WTC11 (cell line): ENCODE results near the gene LILRB1. TPM values are rescaled to one million over a fixed set of nuclear protein-coding genes. Genes with fewer than 3 reads are reported as not detected.
"Not testable (repeated sequence)": the region's sequence is repeated elsewhere in the genome, so short reads cannot be mapped to it uniquely, and the experiment has no call there.

ENCODE experiments used
- ATAC-seq: fragments of 200-7000 bp; cut with Tn5 transposase; 2 replicates; pipeline ENCODE4 v1.10.0; 2021; ENCODE audit warnings: mild to moderate bottlenecking, moderate library complexity
- CTCF ChIA-PET: fragments of 300-600 bp; sonication (Branson Sonifier 250); formaldehyde crosslinking; loops from one replicate; lab custom pipeline; 2021; ENCODE audit warnings: antibody characterized with exemption; lab: Charles Lee
- POLR2A ChIA-PET: fragments of 350-600 bp; sonication (Branson Sonifier 250); formaldehyde crosslinking; loops from one replicate; lab custom pipeline; 2021; ENCODE audit warnings: antibody characterized with exemption; lab: Charles Lee
- DNase-seq: peaks from one replicate; pipeline ENCODE4 v3.0.0; 2021; ENCODE audit warnings: low spot score
- H3K27ac Mint-ChIP-seq: 2 replicates; pipeline ENCODE4 v1.8.0; 2021; ENCODE audit warnings: mixed read lengths
- H3K27me3 Mint-ChIP-seq: 2 replicates; pipeline ENCODE4 v1.8.0; 2021; ENCODE audit warnings: low read depth, mild to moderate bottlenecking, moderate library complexity, mixed read lengths
- H3K36me3 Mint-ChIP-seq: 2 replicates; pipeline ENCODE4 v1.8.0; 2021; ENCODE audit warnings: mixed read lengths
- H3K4me1 Mint-ChIP-seq: 2 replicates; pipeline ENCODE4 v1.8.0; 2022; ENCODE audit warnings: mixed read lengths
- H3K4me3 Mint-ChIP-seq: 2 replicates; pipeline ENCODE4 v1.8.0; 2021; ENCODE audit warnings: mild to moderate bottlenecking, moderate library complexity, mixed read lengths
- H3K9me3 Mint-ChIP-seq: 2 replicates; pipeline ENCODE4 v1.8.0; 2021; ENCODE audit warnings: mixed read lengths
- HMGXB4 ChIP-seq: sonication (generic); formaldehyde crosslinking; IDR thresholded peaks from 2 replicates; pipeline ENCODE4 v1.8.1; 2023; ENCODE audit warnings: mild to moderate bottlenecking, moderate library complexity, missing genetic modification reagents
- NR1H2 ChIP-seq: sonication (generic); formaldehyde crosslinking; IDR thresholded peaks from 2 replicates; pipeline ENCODE4 v1.9.0; 2021; ENCODE audit warnings: mild to moderate bottlenecking, moderate library complexity, missing genetic modification reagents
- SMAD4 ChIP-seq: sonication (generic); formaldehyde crosslinking; IDR thresholded peaks from 2 replicates; pipeline ENCODE4 v1.8.0; 2022; ENCODE audit warnings: mild to moderate bottlenecking, missing genetic modification reagents
- ZNF281 ChIP-seq: sonication (generic); formaldehyde crosslinking; IDR thresholded peaks from 2 replicates; pipeline ENCODE4 v1.8.0; 2023; ENCODE audit warnings: mild to moderate bottlenecking, missing genetic modification reagents
- ZNF396 ChIP-seq: fragments of 250-450 bp; sonication (Bioruptor Pico); IDR thresholded peaks from 2 replicates; pipeline ENCODE4 v1.8.0; 2021; ENCODE audit warnings: mild to moderate bottlenecking, moderate library complexity, borderline replicate concordance
- ZNF512 ChIP-seq: sonication (generic); formaldehyde crosslinking; IDR thresholded peaks from 2 replicates; pipeline ENCODE4 v1.8.1; 2022; ENCODE audit warnings: missing genetic modification reagents, borderline replicate concordance
- total RNA-seq: library from RNA; stranded (reverse); gene quantifications from 3 replicates; pipeline ENCODE4 v1.2.3, GENCODE V29; 2021
- TF ChIP-seq, protein P1 (sequence below): sonication (generic); formaldehyde crosslinking; IDR thresholded peaks from 2 replicates; pipeline ENCODE4 v1.8.1; 2022; ENCODE audit warnings: mild to moderate bottlenecking, moderate library complexity, missing genetic modification reagents
- TF ChIP-seq, protein P2 (sequence below): fragments of 200-600 bp; IDR thresholded peaks from 2 replicates; pipeline ENCODE4 v1.8.0; 2022; ENCODE audit warnings: antibody characterized with exemption
- TF ChIP-seq, protein P3 (sequence below): fragments of 250-450 bp; sonication (Bioruptor Pico); IDR thresholded peaks from 2 replicates; pipeline ENCODE4 v1.9.0; 2021; ENCODE audit warnings: mild to moderate bottlenecking
- TF ChIP-seq, protein P4 (sequence below): sonication (generic); formaldehyde crosslinking; IDR thresholded peaks from 2 replicates; pipeline ENCODE4 v1.8.1; 2022; ENCODE audit warnings: mild to moderate bottlenecking, missing genetic modification reagents, moderate library complexity, borderline replicate concordance

Gene LILRB1
- total RNA-seq, 1 experiment from 2014 or later = not detected

DNA sequence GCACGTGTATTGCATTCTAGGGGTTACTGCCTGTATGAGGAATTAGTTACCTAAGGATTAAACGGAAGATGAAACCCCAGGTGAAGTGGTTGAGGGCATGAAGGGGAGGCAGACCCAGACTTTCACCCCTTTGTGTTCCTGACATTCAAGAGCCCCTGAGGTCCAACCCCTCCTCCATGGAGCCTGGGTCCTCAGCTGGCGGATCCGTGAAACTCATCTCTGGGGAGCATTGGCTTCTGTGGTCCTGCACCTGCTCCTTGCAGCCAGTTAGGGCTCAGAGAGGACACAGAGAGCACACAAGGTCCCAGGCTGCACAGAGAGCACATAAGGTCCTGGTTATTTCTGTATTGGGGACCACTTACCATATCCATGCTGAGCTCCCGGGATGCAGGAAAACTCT, 43.9 kb upstream of the LILRB1 start (continued):
- TF ChIP-seq, protein P1, sequence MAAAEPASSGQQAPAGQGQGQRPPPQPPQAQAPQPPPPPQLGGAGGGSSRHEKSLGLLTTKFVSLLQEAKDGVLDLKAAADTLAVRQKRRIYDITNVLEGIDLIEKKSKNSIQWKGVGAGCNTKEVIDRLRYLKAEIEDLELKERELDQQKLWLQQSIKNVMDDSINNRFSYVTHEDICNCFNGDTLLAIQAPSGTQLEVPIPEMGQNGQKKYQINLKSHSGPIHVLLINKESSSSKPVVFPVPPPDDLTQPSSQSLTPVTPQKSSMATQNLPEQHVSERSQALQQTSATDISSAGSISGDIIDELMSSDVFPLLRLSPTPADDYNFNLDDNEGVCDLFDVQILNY = no peak

DNA sequence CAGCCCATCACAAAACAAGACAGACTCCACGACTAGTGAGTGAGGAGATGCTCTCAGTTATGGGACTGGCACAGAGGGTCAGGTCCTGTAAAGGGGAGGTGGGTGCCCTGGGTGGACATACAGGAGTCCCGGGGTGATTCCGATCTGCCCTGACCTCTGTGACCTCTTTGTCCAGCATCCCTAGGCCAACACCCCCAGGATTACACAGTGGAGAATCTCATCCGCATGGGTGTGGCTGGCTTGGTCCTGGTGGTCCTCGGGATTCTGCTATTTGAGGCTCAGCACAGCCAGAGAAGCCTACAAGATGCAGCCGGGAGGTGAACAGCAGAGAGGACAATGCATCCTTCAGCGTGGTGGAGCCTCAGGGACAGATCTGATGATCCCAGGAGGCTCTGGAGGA, 43.3 kb upstream of the LILRB1 start:
- peaks cover 93% of the 10 kb centered on the region for H3K9me3 Mint-ChIP-seq
- peaks cover 77% of the 10 kb centered on the region for H3K36me3 Mint-ChIP-seq
- DNase-seq = no peak
- CTCF ChIA-PET = no interaction called here
- H3K27me3 Mint-ChIP-seq = peaks cover 28% of the 10 kb centered on the region
- H3K27ac Mint-ChIP-seq = no peak overlapping the region
- H3K4me3 Mint-ChIP-seq = no peak overlapping the region
- POLR2A ChIA-PET = no interaction called here
- ATAC-seq = no peak
- no peaks in the 10 kb centered on the region for H3K4me1 Mint-ChIP-seq
- TF ChIP-seq HMGXB4 (CRISPR knock-in tag) = no peak
- no peak for TF ChIP-seq ZNF396
- no peak for TF ChIP-seq ZNF512 (CRISPR knock-in tag)
- TF ChIP-seq, protein P2, sequence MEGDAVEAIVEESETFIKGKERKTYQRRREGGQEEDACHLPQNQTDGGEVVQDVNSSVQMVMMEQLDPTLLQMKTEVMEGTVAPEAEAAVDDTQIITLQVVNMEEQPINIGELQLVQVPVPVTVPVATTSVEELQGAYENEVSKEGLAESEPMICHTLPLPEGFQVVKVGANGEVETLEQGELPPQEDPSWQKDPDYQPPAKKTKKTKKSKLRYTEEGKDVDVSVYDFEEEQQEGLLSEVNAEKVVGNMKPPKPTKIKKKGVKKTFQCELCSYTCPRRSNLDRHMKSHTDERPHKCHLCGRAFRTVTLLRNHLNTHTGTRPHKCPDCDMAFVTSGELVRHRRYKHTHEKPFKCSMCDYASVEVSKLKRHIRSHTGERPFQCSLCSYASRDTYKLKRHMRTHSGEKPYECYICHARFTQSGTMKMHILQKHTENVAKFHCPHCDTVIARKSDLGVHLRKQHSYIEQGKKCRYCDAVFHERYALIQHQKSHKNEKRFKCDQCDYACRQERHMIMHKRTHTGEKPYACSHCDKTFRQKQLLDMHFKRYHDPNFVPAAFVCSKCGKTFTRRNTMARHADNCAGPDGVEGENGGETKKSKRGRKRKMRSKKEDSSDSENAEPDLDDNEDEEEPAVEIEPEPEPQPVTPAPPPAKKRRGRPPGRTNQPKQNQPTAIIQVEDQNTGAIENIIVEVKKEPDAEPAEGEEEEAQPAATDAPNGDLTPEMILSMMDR = no peak
- TF ChIP-seq SMAD4 = no peak

DNA sequence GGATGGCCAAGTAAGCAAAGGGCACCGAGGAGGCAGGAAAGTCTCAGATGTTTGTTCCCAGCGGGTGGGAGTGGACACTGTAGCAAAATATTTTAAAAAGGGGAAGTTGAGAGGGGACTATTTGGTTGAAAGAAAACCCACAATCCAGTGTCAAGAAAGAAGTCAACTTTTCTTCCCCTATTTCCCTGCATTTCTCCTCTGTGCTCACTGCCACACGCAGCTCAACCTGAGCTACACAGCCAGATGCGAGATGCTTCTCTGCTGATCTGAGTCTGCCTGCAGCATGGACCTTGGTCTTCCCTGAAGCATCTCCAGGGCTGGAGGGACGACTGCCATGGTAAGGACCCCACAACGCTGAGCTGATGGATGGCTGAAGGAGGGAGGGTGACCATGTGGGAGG, 36.8 kb upstream of the LILRB1 start, which contains the start of gene LILRA1:
TSS of gene LILRA1 (plus strand) at position 188 of the 400 bp plus-strand sequence. CDS start 613 bp downstream, outside the sequence.
- POLR2A ChIA-PET, ATAC-seq, H3K27ac Mint-ChIP-seq, DNase-seq, H3K4me1 Mint-ChIP-seq, CTCF ChIA-PET, H3K4me3 Mint-ChIP-seq: not testable (repeated sequence)
- peaks cover 78% of the 10 kb centered on the region for H3K9me3 Mint-ChIP-seq
- H3K36me3 Mint-ChIP-seq = peaks cover 64% of the 10 kb centered on the region
- peaks cover 13% of the 10 kb centered on the region for H3K27me3 Mint-ChIP-seq

DNA sequence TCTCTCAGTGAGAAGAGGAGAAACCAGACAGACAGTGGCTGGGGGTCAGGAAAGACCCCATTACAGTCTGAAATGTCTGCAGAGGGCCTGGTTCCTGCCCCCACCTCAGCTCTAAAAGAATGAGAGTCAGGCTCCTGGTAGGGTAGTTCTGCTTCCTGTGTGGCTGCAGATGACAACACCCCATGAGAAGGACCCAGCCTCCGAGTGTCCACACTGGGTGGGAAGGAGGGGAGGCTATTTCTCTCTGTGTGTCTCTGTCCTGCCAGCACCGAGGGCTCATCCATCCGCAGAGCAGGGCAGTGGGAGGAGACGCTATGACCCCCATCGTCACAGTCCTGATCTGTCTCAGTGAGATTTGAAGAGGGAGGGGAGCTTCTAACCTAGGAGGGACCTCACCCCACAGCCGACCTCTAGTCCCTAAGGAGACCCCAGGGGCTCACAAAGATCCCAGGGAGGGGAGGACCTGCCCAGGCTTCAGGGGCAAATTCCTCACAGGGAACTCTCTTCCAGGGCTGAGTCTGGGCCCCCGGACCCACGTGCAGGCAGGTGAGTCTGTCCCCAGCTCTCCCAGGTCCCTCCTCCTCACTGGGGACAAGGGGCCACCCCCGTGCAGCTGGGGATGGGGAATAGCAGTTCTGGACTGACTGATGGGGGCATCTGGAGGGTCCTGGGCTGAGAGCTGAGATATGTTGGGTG, 36.2 kb upstream of the LILRB1 start:
- DNase-seq, ATAC-seq, POLR2A ChIA-PET, H3K4me3 Mint-ChIP-seq, H3K27ac Mint-ChIP-seq, CTCF ChIA-PET, H3K4me1 Mint-ChIP-seq: not testable (repeated sequence)
- Mint-ChIP-seq H3K27me3 (peaks cover 10% of the 10 kb centered on the region), H3K9me3 (peaks cover 73% of the 10 kb centered on the region), H3K36me3 (peaks cover 60% of the 10 kb centered on the region)

DNA sequence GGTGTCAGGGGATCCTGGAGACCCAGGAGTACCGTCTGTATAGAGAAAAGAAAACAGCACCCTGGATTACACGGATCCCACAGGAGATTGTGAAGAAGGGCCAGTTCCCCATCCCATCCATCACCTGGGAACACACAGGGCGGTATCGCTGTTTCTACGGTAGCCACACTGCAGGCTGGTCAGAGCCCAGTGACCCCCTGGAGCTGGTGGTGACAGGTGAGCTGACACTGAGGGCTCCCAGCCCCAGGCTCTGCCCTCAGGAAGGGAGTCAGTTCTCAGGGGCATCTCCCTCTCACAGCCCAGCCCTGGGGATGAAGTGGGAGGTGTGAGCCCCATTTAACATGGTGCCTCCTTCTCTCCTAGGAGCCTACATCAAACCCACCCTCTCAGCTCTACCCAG, 35.5 kb upstream of the LILRB1 start:
- ATAC-seq (no peak), DNase-seq (no peak)
- ChIA-PET POLR2A (no interaction called here), CTCF (no interaction called here)
- Mint-ChIP-seq H3K9me3 (peaks cover 72% of the 10 kb centered on the region), H3K4me3 (no peak overlapping the region), H3K27me3 (peaks cover 10% of the 10 kb centered on the region), H3K36me3 (peaks cover 56% of the 10 kb centered on the region), H3K27ac (no peak overlapping the region), H3K4me1 (no peaks in the 10 kb centered on the region)
- TF ChIP-seq, protein P3, sequence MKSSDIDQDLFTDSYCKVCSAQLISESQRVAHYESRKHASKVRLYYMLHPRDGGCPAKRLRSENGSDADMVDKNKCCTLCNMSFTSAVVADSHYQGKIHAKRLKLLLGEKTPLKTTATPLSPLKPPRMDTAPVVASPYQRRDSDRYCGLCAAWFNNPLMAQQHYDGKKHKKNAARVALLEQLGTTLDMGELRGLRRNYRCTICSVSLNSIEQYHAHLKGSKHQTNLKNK (CRISPR knock-in tag) = no peak
- TF ChIP-seq, protein P4, sequence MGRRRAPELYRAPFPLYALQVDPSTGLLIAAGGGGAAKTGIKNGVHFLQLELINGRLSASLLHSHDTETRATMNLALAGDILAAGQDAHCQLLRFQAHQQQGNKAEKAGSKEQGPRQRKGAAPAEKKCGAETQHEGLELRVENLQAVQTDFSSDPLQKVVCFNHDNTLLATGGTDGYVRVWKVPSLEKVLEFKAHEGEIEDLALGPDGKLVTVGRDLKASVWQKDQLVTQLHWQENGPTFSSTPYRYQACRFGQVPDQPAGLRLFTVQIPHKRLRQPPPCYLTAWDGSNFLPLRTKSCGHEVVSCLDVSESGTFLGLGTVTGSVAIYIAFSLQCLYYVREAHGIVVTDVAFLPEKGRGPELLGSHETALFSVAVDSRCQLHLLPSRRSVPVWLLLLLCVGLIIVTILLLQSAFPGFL (CRISPR knock-in tag) = no peak
- TF ChIP-seq ZNF281 (CRISPR knock-in tag) = no peak
- TF ChIP-seq NR1H2 (CRISPR knock-in tag) = no peak
